GM19238 (cell line): ENCODE measurements around the gene LTK.
"Not testable (repeated sequence)": the region's sequence is repeated elsewhere in the genome, so short reads cannot be mapped to it uniquely, and the experiment has no call there.

Source experiments
- DNase-seq: peaks from one replicate; pipeline ENCODE4 v3.0.0; 2011; ENCODE audit warnings: low spot score; ENCODE audit not compliant: insufficient read length

Gene LTK

GRCh38 chr15:41480396-41481140, 33.1 kb downstream of the LTK start:
- no peak for DNase-seq

GRCh38 chr15:41476416-41477048, 37.1 kb downstream of the LTK start:
- no peak for DNase-seq

- no peak for DNase-seq
Measured at GRCh38 chr15:41474941-41475340, 38.7 kb downstream of the LTK start.

GRCh38 chr15:41474436-41474835, 39.2 kb downstream of the LTK start:
- no peak for DNase-seq

- no peak for DNase-seq
Measured at GRCh38 chr15:41473418-41473817, 40.2 kb downstream of the LTK start.

- DNase-seq = not testable (repeated sequence)
Measured at GRCh38 chr15:41469644-41470043, 44.0 kb downstream of the LTK start.

- no peak for DNase-seq
Measured at GRCh38 chr15:41466711-41467110, 46.9 kb downstream of the LTK start.

- DNase-seq = no peak
Measured at GRCh38 chr15:41465822-41466421, 47.7 kb downstream of the LTK start.

- no peak for DNase-seq
Measured at GRCh38 chr15:41464889-41465580, 48.6 kb downstream of the LTK start.

- no peak for DNase-seq
Measured at GRCh38 chr15:41462084-41462795, 51.4 kb downstream of the LTK start.
